Activated CD4-positive, alpha-beta memory T cell treated with anti-CD3 and anti-CD28 coated beads, Interleukin-2, amount 10 ng/mL, durations not matched to agents 7 days and 5 days (primary cell): ENCODE data around the gene COL3A1. TPM values are rescaled to one million over a fixed set of nuclear protein-coding genes. Genes with fewer than 3 reads are reported as not detected.

ENCODE experiments used
- CTCF ChIA-PET: fragments of 350-600 bp; sonication (Branson Sonifier 250); formaldehyde crosslinking; loops from one replicate; lab custom pipeline; 2021; ENCODE audit warnings: antibody characterized with exemption, inconsistent platforms; lab: Charles Lee
- POLR2A ChIA-PET: fragments of 350-600 bp; sonication (Branson Sonifier 250); formaldehyde crosslinking; loops from one replicate; lab custom pipeline; 2021; ENCODE audit warnings: antibody characterized with exemption; lab: Charles Lee
- DNase-seq: peaks from one replicate; pipeline ENCODE4 v3.0.0-alpha.2; 2020
- H3K27ac Mint-ChIP-seq: one replicate; pipeline ENCODE4 v1.8.0; 2021; ENCODE audit warnings: mild to moderate bottlenecking, mixed read lengths
- H3K27me3 Mint-ChIP-seq: one replicate; pipeline ENCODE4 v1.8.0; 2021; ENCODE audit warnings: mixed read lengths
- H3K36me3 Mint-ChIP-seq: one replicate; pipeline ENCODE4 v1.8.0; 2021; ENCODE audit warnings: low read depth, mixed read lengths
- H3K4me1 Mint-ChIP-seq: one replicate; pipeline ENCODE4 v1.8.0; 2021; ENCODE audit warnings: mixed read lengths
- H3K4me3 Mint-ChIP-seq: one replicate; pipeline ENCODE4 v1.8.0; 2021; ENCODE audit warnings: mild to moderate bottlenecking, mixed read lengths
- H3K9me3 Mint-ChIP-seq: one replicate; pipeline ENCODE4 v1.8.0; 2021; ENCODE audit warnings: mixed read lengths
- total RNA-seq, 2 experiments: library from RNA; stranded (reverse); gene quantifications; one replicate each; pipeline ENCODE4 v1.2.3, GENCODE V29; 2021

The COL3A1 gene
- total RNA-seq, 2 experiments from 2014 or later, result not detected

GRCh38 chr2:189048189-189048588 lies 74.0 kb downstream of the COL3A1 start:
- H3K4me3 Mint-ChIP-seq, result no peak overlapping the region
- CTCF ChIA-PET, result no interaction called here
- H3K27me3 Mint-ChIP-seq, result no peaks in the 10 kb centered on the region
- H3K27ac Mint-ChIP-seq, result no peak overlapping the region
- POLR2A ChIA-PET, result no interaction called here
- H3K4me1 Mint-ChIP-seq, result no peaks in the 10 kb centered on the region
- DNase-seq, result no peak
- H3K9me3 Mint-ChIP-seq, result no peaks in the 10 kb centered on the region
- H3K36me3 Mint-ChIP-seq, result no peaks in the 10 kb centered on the region

- no peaks in the 10 kb centered on the region for H3K9me3 Mint-ChIP-seq
- DNase-seq, result no peak
- H3K4me3 Mint-ChIP-seq, result no peak overlapping the region
- ChIA-PET POLR2A (no interaction called here), CTCF (no interaction called here)
- H3K4me1 Mint-ChIP-seq, result no peaks in the 10 kb centered on the region
- H3K27me3 Mint-ChIP-seq, result no peaks in the 10 kb centered on the region
- no peaks in the 10 kb centered on the region for H3K36me3 Mint-ChIP-seq
- H3K27ac Mint-ChIP-seq, result no peak overlapping the region
Observed at GRCh38 chr2:189049709-189050164, 75.6 kb downstream of the COL3A1 start.

DNA sequence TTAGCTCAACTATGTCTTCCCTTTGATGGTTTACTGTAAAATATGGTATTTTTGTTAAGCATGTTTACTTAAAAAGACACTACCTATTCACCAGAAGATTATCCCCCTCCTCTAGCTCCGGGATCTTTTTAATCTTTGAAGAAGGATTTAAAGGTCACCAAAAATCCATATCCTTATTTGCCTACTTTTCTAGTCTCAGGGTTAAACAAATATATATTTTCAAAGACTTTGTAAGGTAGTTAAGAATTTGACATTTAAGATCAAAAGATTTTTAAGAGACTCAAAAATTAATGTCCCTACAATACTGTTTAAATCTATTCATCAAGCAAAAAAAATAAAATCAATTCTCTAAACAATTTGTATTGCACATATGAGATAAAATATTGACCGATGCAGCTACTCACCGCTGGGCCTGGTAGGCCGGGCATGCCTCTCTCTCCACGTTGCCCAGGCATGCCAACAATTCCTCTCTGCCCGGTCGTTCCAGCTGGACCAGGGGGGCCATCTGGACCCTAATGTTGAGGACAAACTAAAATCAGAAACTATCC lies 76.1 kb downstream of the COL3A1 start:
- no peaks in the 10 kb centered on the region for H3K9me3 Mint-ChIP-seq
- CTCF ChIA-PET, result no interaction called here
- no peaks in the 10 kb centered on the region for H3K4me1 Mint-ChIP-seq
- no peak overlapping the region for H3K4me3 Mint-ChIP-seq
- H3K27ac Mint-ChIP-seq, result no peak overlapping the region
- H3K36me3 Mint-ChIP-seq, result no peaks in the 10 kb centered on the region
- no peaks in the 10 kb centered on the region for H3K27me3 Mint-ChIP-seq
- no peak for DNase-seq
- POLR2A ChIA-PET, result no interaction called here

DNA sequence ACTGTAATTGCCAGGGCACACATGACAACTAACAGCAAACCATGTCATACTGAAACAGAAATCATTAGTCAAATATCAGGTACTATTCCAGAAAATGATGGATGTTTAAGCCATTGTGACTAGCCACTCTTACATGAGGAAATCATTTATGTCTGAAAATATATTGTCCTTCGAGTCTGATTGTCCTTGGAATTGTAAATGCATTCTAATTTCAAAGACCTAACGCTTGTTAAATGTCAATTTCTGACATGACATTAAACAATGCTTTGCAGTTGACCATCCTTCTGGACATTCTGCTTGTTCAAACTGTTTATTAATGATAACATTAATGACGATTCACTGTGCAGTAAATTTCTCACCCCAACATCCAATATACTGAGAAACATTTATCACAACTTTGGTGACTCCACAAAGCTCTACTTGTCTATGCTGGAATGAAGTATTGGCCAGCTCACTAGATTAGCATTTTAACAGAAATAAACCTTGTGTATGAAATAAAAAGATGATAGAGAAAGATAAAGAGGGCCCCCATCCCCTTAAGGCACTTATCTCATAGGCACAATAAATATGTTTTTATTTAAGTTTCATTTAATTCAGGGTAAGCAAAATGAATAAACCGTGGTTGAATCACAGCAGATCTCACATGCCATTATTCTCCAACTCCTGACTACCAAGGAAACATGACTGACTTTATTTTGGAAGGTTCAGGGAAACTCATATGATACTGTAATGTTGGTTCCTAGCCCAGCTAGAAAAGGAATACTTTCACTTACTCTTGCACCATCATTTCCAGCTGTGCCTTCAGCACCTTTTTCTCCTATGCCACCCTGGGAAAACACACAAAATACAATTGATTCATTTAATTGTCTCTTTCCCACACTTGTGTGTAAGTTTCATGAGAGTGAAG lies 82.3 kb downstream of the COL3A1 start:
- H3K27ac Mint-ChIP-seq, result no peak overlapping the region
- H3K27me3 Mint-ChIP-seq, result no peaks in the 10 kb centered on the region
- H3K4me1 Mint-ChIP-seq, result no peaks in the 10 kb centered on the region
- DNase-seq, result no peak
- H3K36me3 Mint-ChIP-seq, result no peaks in the 10 kb centered on the region
- H3K9me3 Mint-ChIP-seq, result no peaks in the 10 kb centered on the region
- ChIA-PET POLR2A (no interaction called here), CTCF (no interaction called here)
- no peak overlapping the region for H3K4me3 Mint-ChIP-seq

GRCh38 chr2:189057316-189057715 lies 83.1 kb downstream of the COL3A1 start:
- ChIA-PET CTCF (no interaction called here), POLR2A (no interaction called here)
- H3K27me3 Mint-ChIP-seq, result no peaks in the 10 kb centered on the region
- no peaks in the 10 kb centered on the region for H3K36me3 Mint-ChIP-seq
- no peak for DNase-seq
- no peak overlapping the region for H3K4me3 Mint-ChIP-seq
- no peaks in the 10 kb centered on the region for H3K4me1 Mint-ChIP-seq
- H3K9me3 Mint-ChIP-seq, result no peaks in the 10 kb centered on the region
- no peak overlapping the region for H3K27ac Mint-ChIP-seq

- no peak overlapping the region for H3K27ac Mint-ChIP-seq
- H3K4me3 Mint-ChIP-seq, result no peak overlapping the region
- CTCF ChIA-PET, result no interaction called here
- H3K27me3 Mint-ChIP-seq, result no peaks in the 10 kb centered on the region
- POLR2A ChIA-PET, result no interaction called here
- H3K9me3 Mint-ChIP-seq, result no peaks in the 10 kb centered on the region
- DNase-seq, result no peak
- no peaks in the 10 kb centered on the region for H3K4me1 Mint-ChIP-seq
- H3K36me3 Mint-ChIP-seq, result no peaks in the 10 kb centered on the region
Observed at GRCh38 chr2:189060096-189060642, 86.0 kb downstream of the COL3A1 start.

Other genes starting within 250 kb of the COL3A1 start
- gene COL5A2, start 205.4 kb downstream of the COL3A1 start, total RNA-seq, result 1 to 10 TPM; 1.6 to 1.7 TPM